H1 (cell line): ENCODE measurements around the gene SIRT3. TPM values are rescaled to one million over a fixed set of nuclear protein-coding genes. Genes with fewer than 3 reads are reported as not detected.

Source experiments
- CBX5 ChIP-seq: fragments of 300-800, 300-1000 bp; sonication (generic); IDR thresholded peaks from 2 replicates; pipeline ENCODE4 v1.7.1; 2016; ENCODE audit warnings: antibody characterized with exemption, low read length, low read depth
- polyA plus RNA-seq, 7 experiments: library from polyadenylated mRNA; depleted of rRNA in 3 of 7; stranded (reverse) in 5 of 7; unstranded in 2 of 7; fragments of >200 nt in 5 of 7; fragments of 200-250 nt in 2 of 7; gene quantifications; 1 replicate in 5 of 7; 2 replicates in 1 of 7; 4 replicates in 1 of 7; pipeline versions ENCODE4 v1.2.1 to v1.2.3, GENCODE V29; 2011 to 2013; ENCODE audit warnings: missing spikeins in 2 of 7, mixed read lengths in 2 of 7
- total RNA-seq: library from RNA; stranded (reverse); fragmentation: NEBNext Ultra II Directional; extraction: Animal tissue kit (Norgen Biotek cat#: 25700); gene quantifications from 2 replicates; pipeline ENCODE4 v1.2.1, GENCODE V29; 2021
- TF ChIP-seq, protein P1 (sequence below): fragments of 300-600 bp; sonication (generic); IDR thresholded peaks from 2 replicates; pipeline ENCODE4 v1.7.1; 2012; ENCODE audit warnings: low read length, moderate library complexity, mild to moderate bottlenecking, inconsistent platforms; ENCODE audit not compliant: insufficient replicate concordance
- TF ChIP-seq, protein P2 (sequence below): IDR thresholded peaks from 2 replicates; pipeline ENCODE4 v1.6.1; 2012; ENCODE audit warnings: inconsistent platforms

The SIRT3 gene
- total and polyA plus RNA-seq, 2 of the 8 experiments (the other 6 are each of a cell fraction or from before 2014, with no cell fraction given): 14.3 to 21.6 TPM

GRCh38 chr11:267491-267994 is 31.4 kb upstream of the SIRT3 start (continued):
- TF ChIP-seq, protein P1, sequence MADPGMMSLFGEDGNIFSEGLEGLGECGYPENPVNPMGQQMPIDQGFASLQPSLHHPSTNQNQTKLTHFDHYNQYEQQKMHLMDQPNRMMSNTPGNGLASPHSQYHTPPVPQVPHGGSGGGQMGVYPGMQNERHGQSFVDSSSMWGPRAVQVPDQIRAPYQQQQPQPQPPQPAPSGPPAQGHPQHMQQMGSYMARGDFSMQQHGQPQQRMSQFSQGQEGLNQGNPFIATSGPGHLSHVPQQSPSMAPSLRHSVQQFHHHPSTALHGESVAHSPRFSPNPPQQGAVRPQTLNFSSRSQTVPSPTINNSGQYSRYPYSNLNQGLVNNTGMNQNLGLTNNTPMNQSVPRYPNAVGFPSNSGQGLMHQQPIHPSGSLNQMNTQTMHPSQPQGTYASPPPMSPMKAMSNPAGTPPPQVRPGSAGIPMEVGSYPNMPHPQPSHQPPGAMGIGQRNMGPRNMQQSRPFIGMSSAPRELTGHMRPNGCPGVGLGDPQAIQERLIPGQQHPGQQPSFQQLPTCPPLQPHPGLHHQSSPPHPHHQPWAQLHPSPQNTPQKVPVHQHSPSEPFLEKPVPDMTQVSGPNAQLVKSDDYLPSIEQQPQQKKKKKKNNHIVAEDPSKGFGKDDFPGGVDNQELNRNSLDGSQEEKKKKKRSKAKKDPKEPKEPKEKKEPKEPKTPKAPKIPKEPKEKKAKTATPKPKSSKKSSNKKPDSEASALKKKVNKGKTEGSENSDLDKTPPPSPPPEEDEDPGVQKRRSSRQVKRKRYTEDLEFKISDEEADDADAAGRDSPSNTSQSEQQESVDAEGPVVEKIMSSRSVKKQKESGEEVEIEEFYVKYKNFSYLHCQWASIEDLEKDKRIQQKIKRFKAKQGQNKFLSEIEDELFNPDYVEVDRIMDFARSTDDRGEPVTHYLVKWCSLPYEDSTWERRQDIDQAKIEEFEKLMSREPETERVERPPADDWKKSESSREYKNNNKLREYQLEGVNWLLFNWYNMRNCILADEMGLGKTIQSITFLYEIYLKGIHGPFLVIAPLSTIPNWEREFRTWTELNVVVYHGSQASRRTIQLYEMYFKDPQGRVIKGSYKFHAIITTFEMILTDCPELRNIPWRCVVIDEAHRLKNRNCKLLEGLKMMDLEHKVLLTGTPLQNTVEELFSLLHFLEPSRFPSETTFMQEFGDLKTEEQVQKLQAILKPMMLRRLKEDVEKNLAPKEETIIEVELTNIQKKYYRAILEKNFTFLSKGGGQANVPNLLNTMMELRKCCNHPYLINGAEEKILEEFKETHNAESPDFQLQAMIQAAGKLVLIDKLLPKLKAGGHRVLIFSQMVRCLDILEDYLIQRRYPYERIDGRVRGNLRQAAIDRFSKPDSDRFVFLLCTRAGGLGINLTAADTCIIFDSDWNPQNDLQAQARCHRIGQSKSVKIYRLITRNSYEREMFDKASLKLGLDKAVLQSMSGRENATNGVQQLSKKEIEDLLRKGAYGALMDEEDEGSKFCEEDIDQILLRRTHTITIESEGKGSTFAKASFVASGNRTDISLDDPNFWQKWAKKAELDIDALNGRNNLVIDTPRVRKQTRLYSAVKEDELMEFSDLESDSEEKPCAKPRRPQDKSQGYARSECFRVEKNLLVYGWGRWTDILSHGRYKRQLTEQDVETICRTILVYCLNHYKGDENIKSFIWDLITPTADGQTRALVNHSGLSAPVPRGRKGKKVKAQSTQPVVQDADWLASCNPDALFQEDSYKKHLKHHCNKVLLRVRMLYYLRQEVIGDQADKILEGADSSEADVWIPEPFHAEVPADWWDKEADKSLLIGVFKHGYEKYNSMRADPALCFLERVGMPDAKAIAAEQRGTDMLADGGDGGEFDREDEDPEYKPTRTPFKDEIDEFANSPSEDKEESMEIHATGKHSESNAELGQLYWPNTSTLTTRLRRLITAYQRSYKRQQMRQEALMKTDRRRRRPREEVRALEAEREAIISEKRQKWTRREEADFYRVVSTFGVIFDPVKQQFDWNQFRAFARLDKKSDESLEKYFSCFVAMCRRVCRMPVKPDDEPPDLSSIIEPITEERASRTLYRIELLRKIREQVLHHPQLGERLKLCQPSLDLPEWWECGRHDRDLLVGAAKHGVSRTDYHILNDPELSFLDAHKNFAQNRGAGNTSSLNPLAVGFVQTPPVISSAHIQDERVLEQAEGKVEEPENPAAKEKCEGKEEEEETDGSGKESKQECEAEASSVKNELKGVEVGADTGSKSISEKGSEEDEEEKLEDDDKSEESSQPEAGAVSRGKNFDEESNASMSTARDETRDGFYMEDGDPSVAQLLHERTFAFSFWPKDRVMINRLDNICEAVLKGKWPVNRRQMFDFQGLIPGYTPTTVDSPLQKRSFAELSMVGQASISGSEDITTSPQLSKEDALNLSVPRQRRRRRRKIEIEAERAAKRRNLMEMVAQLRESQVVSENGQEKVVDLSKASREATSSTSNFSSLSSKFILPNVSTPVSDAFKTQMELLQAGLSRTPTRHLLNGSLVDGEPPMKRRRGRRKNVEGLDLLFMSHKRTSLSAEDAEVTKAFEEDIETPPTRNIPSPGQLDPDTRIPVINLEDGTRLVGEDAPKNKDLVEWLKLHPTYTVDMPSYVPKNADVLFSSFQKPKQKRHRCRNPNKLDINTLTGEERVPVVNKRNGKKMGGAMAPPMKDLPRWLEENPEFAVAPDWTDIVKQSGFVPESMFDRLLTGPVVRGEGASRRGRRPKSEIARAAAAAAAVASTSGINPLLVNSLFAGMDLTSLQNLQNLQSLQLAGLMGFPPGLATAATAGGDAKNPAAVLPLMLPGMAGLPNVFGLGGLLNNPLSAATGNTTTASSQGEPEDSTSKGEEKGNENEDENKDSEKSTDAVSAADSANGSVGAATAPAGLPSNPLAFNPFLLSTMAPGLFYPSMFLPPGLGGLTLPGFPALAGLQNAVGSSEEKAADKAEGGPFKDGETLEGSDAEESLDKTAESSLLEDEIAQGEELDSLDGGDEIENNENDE: no peak
- no peak for TF ChIP-seq CBX5
- TF ChIP-seq, protein P2, sequence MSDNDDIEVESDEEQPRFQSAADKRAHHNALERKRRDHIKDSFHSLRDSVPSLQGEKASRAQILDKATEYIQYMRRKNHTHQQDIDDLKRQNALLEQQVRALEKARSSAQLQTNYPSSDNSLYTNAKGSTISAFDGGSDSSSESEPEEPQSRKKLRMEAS: 0 out of 2 replicates have a peak, but pooled peaks have one; percentile 37
- TF ChIP-seq, all 59 proteins: peak for 1
